Motor neuron (in vitro differentiated cells): Measurements from ENCODE around the gene SART3. TPM values are rescaled to one million over a fixed set of nuclear protein-coding genes. Genes with fewer than 3 reads are reported as not detected.
"Not testable (repeated sequence)": the region's sequence is repeated elsewhere in the genome, so short reads cannot be mapped to it uniquely, and the experiment has no call there.

Experiments
- ATAC-seq, 8 experiments: fragments of 200-7000 bp; cut with Tn5 transposase; replicated peaks in 6 of 8; 2 replicates each; pipeline ENCODE4 v1.8.0; 2021; ENCODE audit warnings: mild to moderate bottlenecking in 8 of 8, moderate library complexity in 8 of 8
- H3K27ac ChIP-seq, 2 donors: fragments of 250-450 bp; sonication (Bioruptor Pico); 2 replicates each; pipeline ENCODE4 v1.9.0; 2021; ENCODE audit warnings: antibody characterized with exemption in 2 of 2, mild to moderate bottlenecking in 2 of 2, moderate library complexity in 1 of 2
- H3K4me1 ChIP-seq, 2 donors: fragments of 250-450 bp; sonication (Bioruptor Pico); replicated peaks in 1 of 2; 2 replicates each; pipeline ENCODE4 v1.6.1; 2021; ENCODE audit warnings: antibody characterized with exemption in 2 of 2, mild to moderate bottlenecking in 2 of 2, moderate library complexity in 1 of 2
- H3K4me3 ChIP-seq, 5 donors: fragments of 250-450 bp; sonication (Bioruptor Pico); 2 replicates each; pipeline ENCODE4 v1.9.0; 2021; ENCODE audit warnings: antibody characterized with exemption in 5 of 5, mild to moderate bottlenecking in 5 of 5, moderate library complexity in 4 of 5
- WGBS, 10 experiments: fragments of 450-650 bp; shearing (Covaris generic); methylation state at CpG; one replicate each; pipeline ENCODE4 v1.0.0; 2022; 5-methylcytosine and 5-hydroxymethylcytosine counted together
- in situ Hi-C, 9 experiments: fragments of 400-800 bp; cut with MboI; loops; one replicate each; pipeline ENCODE4 v1.15.0; 2021; ENCODE audit warnings: low sequenced_read_pairs in 9 of 9, low pct_unique_long_range_greater_than_20kb in 2 of 9; ENCODE audit not compliant: unreplicated experiment in 9 of 9
- total RNA-seq, 8 experiments: library from RNA; unstranded; fragments of 300-600 nt; gene quantifications; 2 replicates each; pipeline versions ENCODE4 v1.2.3 to v1.2.4, GENCODE V29; 2022

The SART3 gene
- total RNA-seq, 8 experiments from 2014 or later: 39.7 to 68.7 (median 46.1) TPM

- Histone ChIP-seq H3K4me3 (no peak overlapping the region), H3K4me1 (peaks cover 0 to 3% of the 10 kb centered on the region in 2 donors), H3K27ac (no peak overlapping the region)
- ATAC-seq: peak in 1 of 8 experiments; percentile 68
- in situ Hi-C loops: no loop called here
- 40 to 100% (median 51%) methylated on average over 1 to 6 of the region's 7 CpGs; no CpG with 5 or more reads in 5 of the 10 experiments for WGBS, 10 experiments
Measured at GRCh38 chr12:108583991-108584390, 23.0 kb upstream of the SART3 start.

GRCh38 chr12:108582978-108583770, 22.2 kb upstream of the SART3 start:
- WGBS, 10 experiments: 38 to 100% (median 78%) methylated on average over 1 to 4 of the region's 10 CpGs; no CpG with 5 or more reads in 1 of the 10 experiments
- Histone ChIP-seq H3K27ac (no peak overlapping the region), H3K4me1 (no peaks in the 10 kb centered on the region), H3K4me3 (no peak overlapping the region)
- in situ Hi-C loops: no loop called here
- ATAC-seq: no peak

- Histone ChIP-seq H3K4me3 (no peak overlapping the region), H3K4me1 (no peaks in the 10 kb centered on the region), H3K27ac (no peak overlapping the region)
- ATAC-seq: no peak
- WGBS, 10 experiments: 60 to 100% (median 83%) methylated on average over 1 to 5 of the region's 9 CpGs; no CpG with 5 or more reads in 5 of the 10 experiments
- in situ Hi-C loops: no loop called here
Measured at GRCh38 chr12:108582509-108582908, 21.5 kb upstream of the SART3 start.

- Histone ChIP-seq H3K4me3 (no peak overlapping the region), H3K4me1 (no peaks in the 10 kb centered on the region), H3K27ac (no peak overlapping the region)
- in situ Hi-C loops: no loop called here
- WGBS, 10 experiments: 95 to 100% (median 95%) methylated on average over 1 to 10 of the region's 33 CpGs; no CpG with 5 or more reads in 7 of the 10 experiments
- no peak for ATAC-seq
Measured at GRCh38 chr12:108581311-108582227, 20.6 kb upstream of the SART3 start.

- H3K27ac ChIP-seq: no peak overlapping the region
- ATAC-seq: no peak
- WGBS, 10 experiments: 17 to 92% (median 60%) methylated on average over 2 to 3 of the region's 3 CpGs; no CpG with 5 or more reads in 2 of the 10 experiments
- in situ Hi-C loops: no loop called here
- H3K4me1 ChIP-seq: no peaks in the 10 kb centered on the region
- no peak overlapping the region for H3K4me3 ChIP-seq
Measured at GRCh38 chr12:108580531-108580930, 19.6 kb upstream of the SART3 start.

- 20 to 100% (median 94%) methylated on average over 1 to 3 of the region's 3 CpGs; no CpG with 5 or more reads in 1 of the 10 experiments for WGBS, 10 experiments
- Histone ChIP-seq H3K4me3 (no peak overlapping the region), H3K4me1 (no peaks in the 10 kb centered on the region), H3K27ac (no peak overlapping the region)
- ATAC-seq: no peak
- in situ Hi-C loops: no loop called here
Measured at GRCh38 chr12:108578813-108579212, 17.8 kb upstream of the SART3 start.

- H3K4me3 ChIP-seq: no peak overlapping the region
- H3K27ac ChIP-seq: no peak overlapping the region
- WGBS, 10 experiments: 33 to 100% methylated on average over 2 of the region's 2 CpGs; no CpG with 5 or more reads in 8 of the 10 experiments
- in situ Hi-C loops: no loop called here
- no peaks in the 10 kb centered on the region for H3K4me1 ChIP-seq
- no peak for ATAC-seq
Measured at GRCh38 chr12:108578264-108578663, 17.3 kb upstream of the SART3 start.

GRCh38 chr12:108577458-108577857, 16.5 kb upstream of the SART3 start:
- no peak overlapping the region for H3K27ac ChIP-seq
- no peak overlapping the region for H3K4me3 ChIP-seq
- in situ Hi-C loops: no loop called here
- no peak for ATAC-seq
- no peaks in the 10 kb centered on the region for H3K4me1 ChIP-seq

GRCh38 chr12:108576660-108577234, 15.8 kb upstream of the SART3 start:
- Histone ChIP-seq H3K27ac (no peak overlapping the region), H3K4me1 (no peaks in the 10 kb centered on the region), H3K4me3 (no peak overlapping the region)
- in situ Hi-C loops: no loop called here
- WGBS, 10 experiments: 0 to 100% (median 53%) methylated on average over 1 to 4 of the region's 6 CpGs; no CpG with 5 or more reads in 3 of the 10 experiments
- peak in 2 of 8 experiments; percentile 9 to 10 for ATAC-seq

- Histone ChIP-seq H3K27ac (no peak overlapping the region), H3K4me1 (no peaks in the 10 kb centered on the region), H3K4me3 (no peak overlapping the region)
- in situ Hi-C loops: no loop called here
- ATAC-seq: no peak
- 89 to 100% (median 97%) methylated on average over 1 to 8 of the region's 9 CpGs; no CpG with 5 or more reads in 1 of the 10 experiments for WGBS, 10 experiments
Measured at GRCh38 chr12:108575199-108575912, 14.4 kb upstream of the SART3 start.

GRCh38 chr12:108574276-108574675, 13.3 kb upstream of the SART3 start:
- H3K4me1 ChIP-seq, in situ Hi-C loops: not testable (repeated sequence)
- 85 to 100% (median 94%) methylated on average over 1 of the region's 1 CpG; no CpG with 5 or more reads in 3 of the 10 experiments for WGBS, 10 experiments

GRCh38 chr12:108573317-108573716, 12.3 kb upstream of the SART3 start:
- no peak for ATAC-seq
- WGBS, 10 experiments: 0 to 82% (median 43%) methylated on average over 1 to 2 of the region's 2 CpGs; no CpG with 5 or more reads in 4 of the 10 experiments
- Histone ChIP-seq H3K27ac (no peak overlapping the region), H3K4me3 (no peak overlapping the region), H3K4me1 (no peaks in the 10 kb centered on the region)
- in situ Hi-C loops: no loop called here

More at GRCh38 chr12:108574276-108574675, 13.3 kb upstream of the SART3 start:
- H3K27ac ChIP-seq, H3K4me3 ChIP-seq, ATAC-seq: not testable (repeated sequence)
